Fibroblast of pulmonary artery (primary cell): ENCODE measurements around the gene SH3D19.
"Not testable (repeated sequence)": the region's sequence is repeated elsewhere in the genome, so short reads cannot be mapped to it uniquely, and the experiment has no call there.

ENCODE experiments used
- DNase-seq: peaks from one replicate; pipeline ENCODE4 v3.0.0-alpha.2; 2010; ENCODE audit warnings: low read depth
- H3K4me3 ChIP-seq: replicated peaks from 2 replicates; pipeline ENCODE4 v1.5.1; 2011; ENCODE audit warnings: low read depth, mild to moderate bottlenecking, control low read depth, low read length, moderate library complexity
- TF ChIP-seq, protein P1 (sequence below): IDR thresholded peaks from 2 replicates; pipeline ENCODE4 v1.5.1; 2011; ENCODE audit warnings: mild to moderate bottlenecking, control low read depth, low read length, inconsistent platforms; ENCODE audit errors: missing control alignments

The SH3D19 gene

DNA sequence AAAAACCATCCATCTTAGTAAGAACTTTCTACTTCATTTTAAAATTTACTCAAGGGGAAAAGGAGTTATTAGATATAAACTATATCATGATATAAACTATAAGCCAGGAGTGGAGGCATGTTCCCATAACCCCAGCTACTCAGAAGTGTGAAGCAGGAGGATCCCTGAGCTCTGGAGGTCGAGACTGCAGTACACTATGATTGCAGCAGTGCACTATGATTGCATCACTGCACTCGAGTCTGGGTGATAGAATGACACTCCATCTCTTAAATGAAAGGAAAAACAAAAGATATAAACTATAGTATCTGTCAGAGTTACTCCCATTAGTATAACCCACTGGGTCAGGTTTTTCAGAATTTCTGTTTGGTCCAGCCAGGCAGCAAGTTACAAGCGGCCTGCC is 178.4 kb downstream of the SH3D19 start:
- TF ChIP-seq, protein P1, sequence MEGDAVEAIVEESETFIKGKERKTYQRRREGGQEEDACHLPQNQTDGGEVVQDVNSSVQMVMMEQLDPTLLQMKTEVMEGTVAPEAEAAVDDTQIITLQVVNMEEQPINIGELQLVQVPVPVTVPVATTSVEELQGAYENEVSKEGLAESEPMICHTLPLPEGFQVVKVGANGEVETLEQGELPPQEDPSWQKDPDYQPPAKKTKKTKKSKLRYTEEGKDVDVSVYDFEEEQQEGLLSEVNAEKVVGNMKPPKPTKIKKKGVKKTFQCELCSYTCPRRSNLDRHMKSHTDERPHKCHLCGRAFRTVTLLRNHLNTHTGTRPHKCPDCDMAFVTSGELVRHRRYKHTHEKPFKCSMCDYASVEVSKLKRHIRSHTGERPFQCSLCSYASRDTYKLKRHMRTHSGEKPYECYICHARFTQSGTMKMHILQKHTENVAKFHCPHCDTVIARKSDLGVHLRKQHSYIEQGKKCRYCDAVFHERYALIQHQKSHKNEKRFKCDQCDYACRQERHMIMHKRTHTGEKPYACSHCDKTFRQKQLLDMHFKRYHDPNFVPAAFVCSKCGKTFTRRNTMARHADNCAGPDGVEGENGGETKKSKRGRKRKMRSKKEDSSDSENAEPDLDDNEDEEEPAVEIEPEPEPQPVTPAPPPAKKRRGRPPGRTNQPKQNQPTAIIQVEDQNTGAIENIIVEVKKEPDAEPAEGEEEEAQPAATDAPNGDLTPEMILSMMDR, result no peak
- no peak overlapping the region for H3K4me3 ChIP-seq
- DNase-seq, result peak; percentile 31

DNA sequence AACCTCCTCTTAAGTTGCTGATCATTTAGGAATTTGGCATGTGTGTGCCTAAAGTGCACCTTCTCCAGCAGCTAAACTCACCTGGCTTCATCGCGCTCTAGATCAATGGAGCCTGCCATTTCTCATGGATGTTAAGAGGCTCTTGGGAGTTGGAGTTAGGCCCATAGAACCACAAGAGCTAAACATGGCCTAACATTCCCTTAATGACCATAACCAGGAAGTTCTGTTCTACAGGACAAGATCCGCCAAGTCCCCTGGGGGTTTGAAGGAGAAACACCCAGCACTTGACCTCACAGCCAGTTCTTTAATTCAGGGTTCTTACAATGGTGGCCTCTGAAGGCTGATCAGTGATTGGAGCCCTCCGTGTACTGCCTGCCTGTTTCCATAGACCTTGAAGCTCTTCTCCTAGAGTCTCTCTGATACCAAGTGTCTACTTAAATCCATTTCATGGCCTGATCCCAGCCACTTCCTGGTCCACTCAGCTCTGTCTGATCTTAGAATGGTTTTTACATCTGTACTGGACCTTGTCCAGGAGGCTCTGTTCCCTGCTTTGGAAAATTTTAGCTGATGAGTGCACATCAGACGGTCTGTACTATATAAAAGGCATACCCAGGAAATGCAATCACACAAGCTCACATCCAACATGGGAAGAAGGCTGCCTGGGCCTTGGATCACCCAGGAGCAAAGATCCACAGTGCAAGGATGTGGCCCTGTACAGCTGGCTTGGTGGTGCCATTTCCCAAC is 180.9 kb downstream of the SH3D19 start:
- H3K4me3 ChIP-seq, result no peak overlapping the region
- TF ChIP-seq, protein P1, result no peak
- DNase-seq, result no peak

DNA sequence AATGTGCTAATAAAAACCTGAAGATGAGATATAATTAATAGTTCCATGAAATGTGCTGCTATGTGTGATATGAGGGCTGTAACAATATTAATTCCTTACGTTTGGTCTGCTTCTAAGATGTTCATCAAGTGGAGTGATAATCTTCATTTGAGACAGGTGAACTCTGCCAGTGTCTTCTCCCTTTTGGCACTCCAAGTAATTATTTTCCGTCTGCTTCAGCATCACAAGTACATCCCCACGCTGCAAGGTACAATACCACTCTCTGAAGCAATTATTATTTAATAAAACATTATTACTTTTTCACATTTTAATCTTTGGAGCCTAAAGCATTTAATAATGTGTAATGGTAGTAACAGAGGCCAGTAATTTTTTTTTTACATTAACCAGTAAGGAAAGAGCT is 181.6 kb downstream of the SH3D19 start:
- DNase-seq, result no peak
- TF ChIP-seq, protein P1, result no peak
- no peak overlapping the region for H3K4me3 ChIP-seq

DNA sequence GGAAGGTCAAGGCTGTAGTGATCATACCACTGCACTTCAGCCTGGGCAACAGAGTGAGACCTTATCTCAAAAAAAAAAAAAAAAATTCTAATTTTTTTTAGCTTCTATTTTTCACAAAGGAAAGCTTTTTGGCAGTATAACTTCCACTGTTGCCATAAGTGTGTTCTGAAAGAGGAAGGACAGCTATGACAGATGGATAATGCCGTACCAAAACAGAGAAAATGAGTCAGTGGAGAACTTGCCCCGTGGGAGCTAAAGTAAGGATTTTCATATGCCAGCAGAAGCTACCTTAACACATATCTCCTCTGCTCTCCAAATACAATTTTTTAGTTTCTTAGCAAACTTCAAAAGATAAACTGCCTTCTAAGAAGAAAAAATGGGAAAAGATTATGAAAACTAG is 182.2 kb downstream of the SH3D19 start:
- TF ChIP-seq, protein P1, result no peak
- H3K4me3 ChIP-seq, result no peak overlapping the region
- DNase-seq, result no peak

DNA sequence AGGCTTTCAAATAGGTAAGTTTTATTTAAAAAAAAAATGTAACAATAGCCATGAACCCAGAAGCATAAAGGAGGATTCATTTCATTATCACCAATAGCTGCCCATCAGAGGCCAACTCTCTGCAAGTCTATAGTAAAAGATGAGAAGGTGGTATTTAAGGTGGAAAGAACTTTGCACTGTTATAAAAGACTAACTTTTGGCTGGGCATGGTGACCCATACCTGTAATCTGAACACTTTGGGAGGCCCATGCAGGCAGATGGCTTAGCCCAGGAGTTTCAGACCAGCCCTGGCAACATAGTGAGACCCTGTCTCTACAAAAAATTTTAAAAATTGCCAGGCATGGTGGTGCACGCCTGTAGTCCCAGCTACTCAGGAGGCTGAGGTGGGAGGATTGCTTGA is 182.6 kb downstream of the SH3D19 start:
- TF ChIP-seq, protein P1, result no peak
- no peak for DNase-seq
- H3K4me3 ChIP-seq, result no peak overlapping the region

DNA sequence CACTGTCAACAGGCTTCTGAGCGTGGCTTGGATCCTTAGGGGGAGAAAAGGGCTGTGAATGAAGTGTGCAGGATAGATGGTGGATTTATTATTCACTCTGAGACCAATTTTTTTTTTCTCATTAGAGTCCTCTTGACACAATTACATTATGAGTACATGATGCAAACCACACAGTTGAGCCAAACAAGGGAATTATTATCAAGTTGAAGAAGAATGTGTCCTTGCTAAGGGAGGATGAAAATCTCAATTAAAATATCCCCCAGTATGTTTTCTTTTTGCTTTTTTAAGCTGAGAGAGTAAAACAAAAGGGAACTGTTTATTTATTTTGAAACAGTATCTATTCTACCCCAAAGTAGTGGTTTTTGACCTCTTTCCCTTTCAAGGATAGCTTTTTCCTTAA is 185.6 kb downstream of the SH3D19 start:
- H3K4me3 ChIP-seq, result no peak overlapping the region
- TF ChIP-seq, protein P1, result no peak
- no peak for DNase-seq

DNA sequence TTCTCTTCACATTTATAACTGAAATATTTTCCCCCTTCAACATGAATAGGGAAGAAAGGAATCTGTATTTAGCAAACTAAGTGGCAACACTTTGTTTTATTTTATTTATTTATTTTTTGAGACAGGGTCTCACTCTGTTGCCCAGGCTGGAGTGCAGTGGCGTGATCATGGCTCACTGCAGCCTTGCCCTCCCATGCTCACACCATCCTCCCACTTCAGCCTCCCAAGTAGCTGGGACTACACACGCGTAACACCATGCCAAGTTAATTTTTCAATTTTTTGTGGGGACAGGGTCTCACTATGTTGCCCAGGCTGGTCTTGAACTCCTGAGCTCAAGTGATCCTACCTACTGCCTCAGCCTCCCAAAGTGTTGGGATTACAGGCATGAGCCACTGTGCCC is 189.4 kb downstream of the SH3D19 start:
- H3K4me3 ChIP-seq, DNase-seq: not testable (repeated sequence)
